Measurements from ENCODE around the gene PLIN1. TPM values are rescaled to one million over a fixed set of nuclear protein-coding genes. Genes with fewer than 3 reads are reported as not detected.
"Not testable (repeated sequence)": the region's sequence is repeated elsewhere in the genome, so short reads cannot be mapped to it uniquely, and the experiment has no call there.

The PLIN1 gene
- total RNA-seq, result 3.9 TPM
- long read RNA-seq, partial matches to known transcripts, result 0 of 1 reads
- long read RNA-seq, other reads (novel, unspliced or antisense), result 1 of 1 reads

GRCh38 chr15:89679212-89679611 lies at the start of gene PLIN1:
Gene PLIN1 (minus strand): TSS chr15:89679367. CDS start chr15:89677489, 1,878 bp downstream.
- intact Hi-C loops (cut with DNase I), result no loop called here
- no peak for DNase-seq (ENCODE audit: low spot score)

GRCh38 chr15:89728254-89728653 lies 49.1 kb upstream of the PLIN1 start:
- intact Hi-C loops (cut with DNase I), result no loop called here
- DNase-seq (ENCODE audit: low spot score), result no peak

- DNase-seq (ENCODE audit: low spot score), result no peak
- intact Hi-C loops (cut with DNase I), result no loop called here
Observed at GRCh38 chr15:89725064-89725463, 45.9 kb upstream of the PLIN1 start.

- no peak for DNase-seq (ENCODE audit: low spot score)
- intact Hi-C loops (cut with DNase I), result no loop called here
Observed at GRCh38 chr15:89724621-89725020, 45.5 kb upstream of the PLIN1 start.

- no peak for DNase-seq (ENCODE audit: low spot score)
- intact Hi-C loops (cut with DNase I), result no loop called here
Observed at GRCh38 chr15:89723031-89723430, 43.9 kb upstream of the PLIN1 start.

- DNase-seq (ENCODE audit: low spot score), result no peak
- intact Hi-C loops (cut with DNase I), result no loop called here
Observed at GRCh38 chr15:89714775-89715174, 35.6 kb upstream of the PLIN1 start.

GRCh38 chr15:89707577-89707976 lies 28.4 kb upstream of the PLIN1 start:
- intact Hi-C loops (cut with DNase I), result no loop called here
- DNase-seq (ENCODE audit: low spot score), result no peak

- intact Hi-C loops (cut with DNase I), result no loop called here
- no peak for DNase-seq (ENCODE audit: low spot score)
Observed at GRCh38 chr15:89704411-89704810, 25.2 kb upstream of the PLIN1 start.

GRCh38 chr15:89695198-89695597 lies 16.0 kb upstream of the PLIN1 start:
- no peak for DNase-seq (ENCODE audit: low spot score)
- intact Hi-C loops (cut with DNase I), result no loop called here

- no peak for DNase-seq (ENCODE audit: low spot score)
- intact Hi-C loops (cut with DNase I), result no loop called here
Observed at GRCh38 chr15:89693696-89694095, 14.5 kb upstream of the PLIN1 start.

GRCh38 chr15:89693091-89693490 lies 13.9 kb upstream of the PLIN1 start:
- DNase-seq (ENCODE audit: low spot score), result no peak
- intact Hi-C loops (cut with DNase I), result no loop called here

- DNase-seq (ENCODE audit: low spot score), result peak; percentile 90
- intact Hi-C loops (cut with DNase I), result no loop called here
Observed at GRCh38 chr15:89690276-89691218, 11.4 kb upstream of the PLIN1 start, which contains the start of the genes PEX11A and WDR93. Gene PEX11A (minus strand): TSS chr15:89690754. CDS start chr15:89690632, 122 bp downstream. Gene WDR93 (plus strand): TSS chr15:89690811. CDS start chr15:89701747, 10,936 bp downstream.

- intact Hi-C loops (cut with DNase I); DNase-seq (ENCODE audit: low spot score): not testable (repeated sequence)
Observed at GRCh38 chr15:89689930-89690275, 10.7 kb upstream of the PLIN1 start.

- intact Hi-C loops (cut with DNase I), result no loop called here
- DNase-seq (ENCODE audit: low spot score), result no peak
Observed at GRCh38 chr15:89686522-89686921, 7.4 kb upstream of the PLIN1 start.

GRCh38 chr15:89685995-89686394 lies 6.8 kb upstream of the PLIN1 start:
- no peak for DNase-seq (ENCODE audit: low spot score)
- intact Hi-C loops (cut with DNase I), result no loop called here

GRCh38 chr15:89681146-89681545 lies 2.0 kb upstream of the PLIN1 start:
- no peak for DNase-seq (ENCODE audit: low spot score)
- intact Hi-C loops (cut with DNase I), result loop anchor here (5.0 kb wide), 1 partner anchor 34 kb away; no protein-coding TSS in a partner anchor

GRCh38 chr15:89680282-89680873 lies 1.2 kb upstream of the PLIN1 start:
- intact Hi-C loops (cut with DNase I), result loop anchor here (5.0 kb wide), 1 partner anchor 33 kb away; no protein-coding TSS in a partner anchor
- DNase-seq (ENCODE audit: low spot score), result no peak

GRCh38 chr15:89677381-89677780 lies 1.8 kb downstream of the PLIN1 start:
- DNase-seq (ENCODE audit: low spot score), result peak; percentile 64
- intact Hi-C loops (cut with DNase I), result no loop called here

GRCh38 chr15:89675606-89676005 lies 3.6 kb downstream of the PLIN1 start:
- no peak for DNase-seq (ENCODE audit: low spot score)
- intact Hi-C loops (cut with DNase I), result no loop called here

- DNase-seq (ENCODE audit: low spot score), result peak; percentile 22
- intact Hi-C loops (cut with DNase I), result no loop called here
Observed at GRCh38 chr15:89674526-89674925, 4.6 kb downstream of the PLIN1 start.

- intact Hi-C loops (cut with DNase I), result no loop called here
- DNase-seq (ENCODE audit: low spot score), result peak; percentile 71
Observed at GRCh38 chr15:89673165-89673512, 6.0 kb downstream of the PLIN1 start.

Data from cardiac septum (tissue), 1 donor.